GM19372 (cell line): ENCODE measurements around the gene NR5A1.

Source experiments
- ATAC-seq: cut with Tn5 transposase; IDR thresholded peaks from one replicate; pipeline ENCODE4 v1.9.1; 2021; ENCODE audit warnings: mild to moderate bottlenecking, low read depth, moderate library complexity; ENCODE audit not compliant: unreplicated experiment

NR5A1 gene

DNA sequence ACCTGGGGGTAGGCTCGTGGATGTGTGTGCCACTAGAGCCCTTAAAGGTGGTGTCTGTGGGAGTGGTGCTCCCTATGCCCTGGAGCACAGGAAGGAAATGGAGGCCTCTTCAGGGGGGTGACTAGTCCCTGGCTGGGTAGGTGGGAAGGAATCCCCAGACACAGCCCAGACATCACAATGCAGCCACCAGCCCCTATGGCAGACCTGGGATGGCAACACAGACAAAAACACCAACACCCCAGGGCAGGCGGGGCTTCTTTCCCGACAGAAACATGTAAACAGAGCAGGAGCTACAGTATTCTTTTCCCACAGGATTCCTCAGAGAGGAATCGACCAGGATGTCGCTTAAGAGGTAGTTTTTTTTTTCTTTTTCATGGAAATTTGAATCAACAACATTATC lies 10.4 kb upstream of the NR5A1 start:
- ATAC-seq: no peak

DNA sequence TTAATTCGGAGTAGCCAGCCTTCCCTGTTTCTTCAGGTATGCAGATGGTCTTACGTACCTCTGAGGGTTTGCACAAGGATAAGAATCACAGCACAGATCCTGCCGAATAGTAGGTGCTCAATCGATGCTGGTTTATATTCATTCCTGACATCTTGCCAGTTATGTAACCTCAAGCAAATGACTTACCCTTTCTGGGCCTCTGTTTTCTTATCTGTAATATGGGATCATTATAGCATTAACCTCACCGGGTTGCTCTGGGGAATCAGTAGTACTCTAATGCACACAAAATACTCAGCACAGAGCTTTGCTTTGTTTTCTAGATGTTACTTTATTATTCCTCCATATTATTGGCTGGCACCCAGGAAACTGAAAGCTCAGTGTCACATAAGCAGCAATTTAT lies 7.7 kb upstream of the NR5A1 start:
- ATAC-seq: no peak

DNA sequence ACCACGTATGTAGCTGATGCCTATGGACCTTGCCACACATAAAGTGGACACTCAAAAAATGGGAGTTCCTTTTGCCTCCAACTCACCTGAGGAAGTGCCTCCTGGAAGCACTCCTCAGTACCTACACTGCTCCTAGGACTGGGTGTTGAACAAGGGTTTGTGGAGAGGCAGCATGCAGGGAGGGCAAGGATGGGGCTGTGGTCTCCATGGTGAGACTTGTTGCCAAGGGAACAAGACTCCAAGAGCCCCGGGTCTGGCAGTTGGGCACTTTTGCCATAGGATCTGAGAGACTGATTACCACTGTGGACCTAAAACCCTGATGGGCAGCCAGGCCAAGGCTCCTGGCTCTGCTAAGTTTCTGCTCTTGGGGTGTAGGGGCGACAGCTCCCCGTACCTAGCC lies 6.9 kb upstream of the NR5A1 start:
- no peak for ATAC-seq

DNA sequence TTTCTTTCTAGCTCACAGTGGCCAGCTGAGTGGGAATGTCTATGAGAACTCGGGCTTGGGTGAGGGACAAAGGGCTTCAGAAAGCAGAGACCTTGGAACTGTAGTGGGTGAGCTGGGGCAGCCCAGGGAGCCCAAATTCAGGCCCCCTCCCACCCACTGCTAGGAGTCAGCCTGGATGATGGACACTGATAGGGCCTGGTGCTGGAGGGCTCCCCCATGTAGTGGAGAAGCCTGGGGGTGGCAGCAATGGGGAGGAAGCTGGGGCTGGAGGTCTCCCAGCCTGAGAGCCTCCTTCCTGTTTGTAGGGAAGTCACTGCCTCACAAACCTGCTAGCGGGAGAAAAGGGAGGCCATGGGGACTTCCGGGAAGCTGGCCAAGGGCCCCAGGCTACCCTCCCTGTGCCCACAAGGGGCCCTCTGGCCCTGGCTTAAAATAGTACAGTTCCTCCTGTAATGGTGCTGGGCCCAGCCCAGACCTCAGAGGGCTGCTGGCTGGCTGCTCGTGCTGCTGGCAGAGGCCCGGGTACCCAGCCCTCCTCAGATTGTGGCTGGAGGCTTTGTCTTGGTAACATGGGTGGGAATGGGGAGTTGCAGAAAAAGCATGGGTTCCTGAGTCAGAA lies 6.3 kb upstream of the NR5A1 start:
- no peak for ATAC-seq

DNA sequence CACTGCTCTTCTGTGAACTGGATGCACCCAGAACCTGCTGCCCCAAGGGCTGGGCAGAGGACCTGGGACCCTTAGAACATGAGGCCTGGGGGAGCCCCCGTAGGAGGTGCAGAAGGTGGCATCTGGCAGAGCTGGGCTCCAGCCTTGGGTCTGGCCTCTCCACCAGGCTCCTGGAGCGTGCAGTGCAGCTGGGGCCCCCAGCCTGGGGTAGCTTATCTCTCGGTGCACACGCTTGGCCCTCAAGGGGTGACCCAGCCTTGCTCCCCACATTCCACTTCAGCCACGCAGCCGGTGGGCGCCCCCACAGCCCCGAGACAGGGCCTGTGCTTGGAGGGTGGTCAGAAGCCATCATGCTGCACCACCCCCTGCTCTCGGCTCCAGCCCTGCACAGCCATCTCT lies 5.6 kb upstream of the NR5A1 start:
- ATAC-seq: no peak

DNA sequence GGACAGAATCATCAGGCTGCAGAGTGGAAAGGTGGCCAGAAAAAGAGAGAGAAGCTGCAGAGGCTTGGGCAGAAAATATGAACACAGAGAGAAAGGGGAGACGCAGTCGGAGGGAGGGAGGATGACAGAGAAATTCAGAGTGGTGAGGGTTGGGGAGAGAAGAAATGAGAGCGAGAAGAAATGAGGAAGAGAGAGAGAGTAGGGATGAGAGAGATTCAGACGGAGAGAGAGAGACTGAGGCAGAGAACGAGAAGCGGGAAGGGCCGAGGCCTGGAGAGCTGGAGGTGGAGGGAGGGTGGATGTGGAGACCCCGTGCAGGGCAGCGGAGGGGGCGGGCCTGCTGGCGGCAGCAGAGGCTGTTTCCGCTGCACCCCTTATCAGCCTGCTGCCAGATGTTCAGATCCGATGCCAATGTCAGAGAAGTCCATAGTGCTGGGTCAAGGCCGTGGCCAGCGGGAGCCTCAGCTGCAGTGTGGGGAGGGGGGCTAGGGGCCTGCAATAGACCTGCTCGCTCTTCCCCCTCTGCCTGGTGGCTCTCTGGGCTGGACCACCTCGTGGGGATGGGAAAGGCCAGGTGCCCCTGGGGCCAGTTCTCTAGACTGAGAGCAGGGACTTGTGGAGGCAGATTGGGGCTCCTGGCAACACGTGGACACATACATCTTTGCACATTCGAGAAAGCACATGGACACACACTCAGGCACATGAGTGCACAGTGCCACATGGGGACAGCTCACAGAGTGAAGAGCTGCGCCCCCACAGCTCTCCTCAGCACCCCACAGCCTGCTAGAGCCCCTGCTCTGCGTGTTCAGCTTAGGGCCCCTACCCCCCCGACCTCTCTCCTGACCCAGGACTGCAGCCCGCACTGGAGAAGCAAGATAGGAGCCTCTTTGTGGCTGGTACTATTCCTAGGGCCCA lies 4.9 kb upstream of the NR5A1 start:
- ATAC-seq: no peak

DNA sequence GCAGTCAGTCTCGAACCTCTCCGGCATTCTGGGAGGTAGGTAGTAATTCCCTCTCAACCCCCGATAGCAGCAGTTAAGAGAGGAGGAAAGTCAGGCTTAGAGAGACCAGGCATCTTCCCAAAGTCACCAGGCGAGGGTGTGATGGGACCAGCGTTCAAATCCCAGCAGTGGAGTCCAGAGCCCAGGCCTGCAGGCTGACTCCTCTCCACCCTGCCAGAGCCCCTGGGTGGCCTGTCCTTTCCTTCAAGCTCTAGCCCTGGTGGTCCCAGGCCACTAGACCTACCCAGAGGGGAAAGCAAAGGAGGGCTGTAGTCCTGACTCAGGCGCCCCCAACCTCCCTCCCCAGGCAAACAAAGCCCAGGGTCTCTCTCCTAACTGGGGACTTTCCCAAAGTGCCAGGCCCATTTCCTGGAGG lies 4.2 kb upstream of the NR5A1 start:
- no peak for ATAC-seq

DNA sequence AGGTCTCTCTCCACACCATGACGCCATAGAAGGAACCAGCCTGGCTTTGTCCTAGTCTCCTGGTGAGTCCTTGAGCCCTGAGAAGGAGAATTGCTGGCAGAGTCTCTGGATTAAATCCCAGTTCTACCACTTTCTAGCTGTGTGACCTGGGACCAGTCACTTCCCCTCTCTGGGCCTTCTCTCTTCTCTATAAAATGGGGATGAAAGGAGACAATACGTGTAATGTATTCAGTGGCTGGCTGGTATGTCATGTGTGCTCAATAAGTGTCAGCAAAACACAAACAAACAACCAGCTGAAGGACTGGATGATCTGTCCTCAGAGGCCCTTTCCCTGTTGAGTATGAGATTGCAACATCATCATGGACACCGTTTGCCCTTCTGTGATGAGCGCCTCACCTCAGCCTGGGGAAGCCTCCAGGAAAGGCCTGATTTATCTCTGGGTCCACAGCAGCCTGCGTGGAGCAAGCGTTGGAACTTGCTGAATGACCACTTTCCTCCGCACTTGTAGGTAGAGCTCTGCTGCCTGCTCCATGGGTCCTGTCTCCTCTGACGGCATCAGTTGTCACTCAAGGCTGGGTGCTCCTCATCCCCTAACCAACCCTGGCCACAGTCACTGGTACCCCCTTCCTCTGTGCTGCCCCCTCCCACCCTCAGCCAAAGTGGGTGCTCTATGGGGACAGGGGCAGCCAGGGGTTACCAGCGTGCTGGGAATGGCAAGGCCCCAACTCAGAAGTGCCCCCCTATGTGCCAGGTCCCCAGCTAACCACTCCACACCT lies 3.6 kb upstream of the NR5A1 start:
- no peak for ATAC-seq

DNA sequence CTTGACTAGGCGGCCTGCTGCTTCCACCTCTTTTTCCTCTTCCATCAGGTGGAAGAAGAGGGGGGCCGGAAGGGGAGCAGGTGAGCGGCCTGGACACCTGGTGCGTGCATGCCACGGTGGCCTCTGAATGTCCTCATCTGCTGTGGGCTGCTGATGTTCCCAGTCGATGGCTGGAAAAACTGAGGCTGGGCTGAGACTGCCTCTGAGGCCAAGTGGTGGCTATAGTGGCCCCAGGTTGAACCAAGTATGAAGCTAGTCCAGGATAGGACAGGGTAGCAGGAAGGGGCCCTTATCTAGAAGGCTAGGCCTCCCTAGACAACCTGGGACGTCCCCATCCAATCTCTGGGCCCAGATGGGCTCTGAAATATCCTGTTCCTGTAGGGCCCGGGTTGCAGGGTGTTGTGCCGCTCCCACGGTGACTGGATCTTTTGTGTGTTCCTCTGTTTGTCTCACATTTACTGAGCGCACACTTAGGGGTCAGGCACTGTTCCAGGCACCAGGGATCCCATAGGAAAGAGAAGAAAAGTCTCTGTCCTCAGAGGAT lies 753 bp upstream of the NR5A1 start:
- no peak for ATAC-seq

DNA sequence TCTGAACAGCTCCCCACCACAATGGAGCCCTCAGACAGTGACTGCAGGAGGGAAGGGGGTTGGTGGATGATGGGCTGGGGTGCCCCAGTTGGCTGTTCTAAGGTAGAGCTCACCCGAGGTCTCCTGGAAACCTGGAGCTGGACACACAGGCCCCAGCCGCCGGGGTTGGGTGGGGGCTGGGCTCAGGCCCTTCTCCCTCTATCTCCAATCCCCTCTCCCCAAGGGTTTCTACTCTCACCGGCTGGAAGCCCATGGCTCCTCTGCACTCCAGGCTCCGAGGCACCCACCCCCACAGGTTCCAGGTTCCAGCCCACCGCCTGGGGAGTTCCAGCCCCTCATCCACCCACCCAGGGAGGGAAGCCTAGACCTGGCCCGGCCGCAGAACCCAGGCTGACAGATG lies 766 bp downstream of the NR5A1 start:
- no peak for ATAC-seq

DNA sequence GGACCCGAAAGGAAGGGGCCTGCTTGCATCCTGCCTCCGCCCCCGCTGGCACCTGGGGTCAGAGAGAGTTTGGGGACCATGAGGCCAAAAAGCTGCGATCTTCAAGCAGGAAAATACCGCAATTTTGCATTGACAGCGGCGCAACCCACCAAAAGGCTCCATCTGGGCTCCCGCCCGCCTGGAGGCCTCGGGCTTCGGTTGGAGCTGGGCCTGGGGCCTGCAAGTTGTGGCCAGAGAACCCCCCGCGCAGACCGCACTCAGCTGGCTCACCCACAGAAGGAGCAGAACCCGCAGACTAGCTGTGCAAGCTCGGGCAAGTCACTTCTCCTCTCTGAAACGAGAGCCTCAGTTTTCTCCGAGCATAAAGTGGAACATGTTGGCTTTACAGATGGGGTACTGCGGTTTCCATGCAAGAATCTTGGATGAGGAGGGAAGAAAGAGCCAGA lies 1.3 kb downstream of the NR5A1 start:
- no peak for ATAC-seq

DNA sequence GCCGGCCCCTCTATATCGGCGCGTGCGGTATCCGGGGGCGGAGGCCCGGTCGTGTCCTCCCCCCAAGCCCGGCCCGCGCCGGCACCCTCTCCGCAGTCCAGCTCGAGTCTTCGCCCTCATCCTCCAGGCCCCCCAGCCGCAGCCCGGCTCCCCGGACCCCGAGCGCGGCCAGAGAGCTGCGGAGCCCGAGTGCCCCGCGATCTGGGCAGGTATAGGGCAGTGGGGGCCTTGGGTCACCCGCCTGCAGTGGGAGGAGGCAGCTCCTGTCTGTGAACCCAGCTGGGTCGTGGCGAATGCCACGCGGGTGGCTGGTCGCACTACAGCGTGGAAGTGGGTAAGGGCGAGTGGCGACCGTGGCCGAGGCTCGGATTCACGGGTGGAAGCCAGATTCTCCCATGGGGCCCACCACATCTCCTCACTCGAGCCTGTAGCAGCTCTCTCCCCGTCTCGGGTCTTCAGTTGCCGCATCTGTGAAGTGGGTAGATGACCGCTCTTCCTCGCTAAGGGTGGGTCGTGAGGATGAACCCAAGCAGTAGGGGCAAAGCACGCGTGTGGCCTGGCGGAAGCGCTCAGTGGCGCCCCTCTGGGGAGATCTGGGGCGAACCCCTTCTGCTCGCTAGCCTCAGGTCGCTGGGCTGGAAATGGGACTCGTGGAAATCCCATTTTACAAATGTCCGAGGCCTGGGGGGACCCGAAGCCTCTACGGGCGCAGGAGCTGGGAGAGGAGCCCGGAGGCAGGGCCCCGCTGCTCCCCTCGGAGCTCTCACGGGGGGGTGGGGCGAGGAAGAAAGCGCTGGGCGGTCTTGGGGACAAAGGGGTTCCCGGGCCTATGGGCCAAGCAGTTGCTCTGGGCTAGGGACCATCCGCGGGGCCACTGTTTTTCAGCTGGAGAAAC lies 1.9 kb downstream of the NR5A1 start:
- ATAC-seq: no peak

DNA sequence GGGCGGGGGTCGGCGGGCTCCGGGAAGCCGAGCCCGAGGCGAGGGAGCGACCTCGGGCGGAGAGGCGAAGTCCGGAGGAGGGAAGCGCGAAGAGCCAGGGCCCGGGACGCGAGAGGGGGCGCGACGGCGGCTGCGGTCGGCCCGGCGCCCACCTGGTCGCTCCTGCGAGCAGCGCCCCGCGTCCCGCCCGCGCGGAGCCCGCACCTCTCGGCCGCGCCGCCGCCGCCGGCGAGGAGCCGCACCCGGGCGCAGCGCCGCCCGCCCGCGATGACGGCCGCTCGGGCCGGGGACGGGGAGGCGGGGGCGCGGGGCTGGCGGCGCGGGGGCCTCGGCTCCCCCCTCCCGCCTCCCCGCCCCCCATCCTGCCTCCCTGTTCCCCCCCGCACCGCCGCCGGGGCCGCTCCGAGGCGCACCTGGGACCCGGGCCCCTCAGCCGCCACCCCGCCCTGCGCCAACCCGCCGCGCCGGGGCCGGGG lies 2.6 kb downstream of the NR5A1 start:
- ATAC-seq: no peak

DNA sequence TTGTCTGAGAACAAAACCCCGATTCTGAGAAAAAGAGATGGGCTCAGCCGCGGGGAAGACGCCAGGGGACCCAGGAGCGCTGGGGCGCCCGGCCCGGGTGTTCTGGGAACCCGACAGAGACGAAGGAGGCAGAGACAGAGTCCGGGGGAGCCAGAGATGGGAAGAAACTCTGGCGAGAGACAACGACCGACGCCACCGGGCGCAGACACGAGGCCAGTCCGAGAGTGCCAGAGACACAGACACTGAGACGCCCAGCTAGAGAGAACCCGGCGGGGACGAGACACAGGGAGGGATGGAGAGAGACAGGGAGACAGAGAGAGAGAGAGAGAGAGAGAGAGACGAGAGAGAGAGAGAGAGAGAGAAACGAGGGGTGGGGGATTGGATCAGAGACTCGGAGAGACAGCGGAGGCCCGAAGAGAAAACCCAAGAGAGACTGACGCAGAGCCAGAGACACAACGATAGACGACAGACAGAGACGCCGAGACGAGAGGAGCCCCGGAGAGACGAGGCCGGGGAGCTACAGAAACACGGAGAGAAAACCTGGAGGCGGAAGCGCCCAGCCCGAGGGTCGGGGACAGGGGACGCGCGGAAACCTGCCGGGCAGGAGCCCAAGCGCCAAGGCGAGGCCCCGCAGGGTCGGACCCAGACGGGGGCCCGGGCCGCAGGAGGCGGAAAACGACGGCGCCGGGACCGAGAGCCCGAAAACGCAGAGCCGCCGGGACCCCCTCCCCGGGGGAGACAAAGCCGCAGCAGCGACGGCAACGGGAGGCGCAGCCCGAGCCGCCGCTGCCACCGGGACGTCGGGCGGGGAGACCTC lies 3.3 kb downstream of the NR5A1 start:
- no peak for ATAC-seq

DNA sequence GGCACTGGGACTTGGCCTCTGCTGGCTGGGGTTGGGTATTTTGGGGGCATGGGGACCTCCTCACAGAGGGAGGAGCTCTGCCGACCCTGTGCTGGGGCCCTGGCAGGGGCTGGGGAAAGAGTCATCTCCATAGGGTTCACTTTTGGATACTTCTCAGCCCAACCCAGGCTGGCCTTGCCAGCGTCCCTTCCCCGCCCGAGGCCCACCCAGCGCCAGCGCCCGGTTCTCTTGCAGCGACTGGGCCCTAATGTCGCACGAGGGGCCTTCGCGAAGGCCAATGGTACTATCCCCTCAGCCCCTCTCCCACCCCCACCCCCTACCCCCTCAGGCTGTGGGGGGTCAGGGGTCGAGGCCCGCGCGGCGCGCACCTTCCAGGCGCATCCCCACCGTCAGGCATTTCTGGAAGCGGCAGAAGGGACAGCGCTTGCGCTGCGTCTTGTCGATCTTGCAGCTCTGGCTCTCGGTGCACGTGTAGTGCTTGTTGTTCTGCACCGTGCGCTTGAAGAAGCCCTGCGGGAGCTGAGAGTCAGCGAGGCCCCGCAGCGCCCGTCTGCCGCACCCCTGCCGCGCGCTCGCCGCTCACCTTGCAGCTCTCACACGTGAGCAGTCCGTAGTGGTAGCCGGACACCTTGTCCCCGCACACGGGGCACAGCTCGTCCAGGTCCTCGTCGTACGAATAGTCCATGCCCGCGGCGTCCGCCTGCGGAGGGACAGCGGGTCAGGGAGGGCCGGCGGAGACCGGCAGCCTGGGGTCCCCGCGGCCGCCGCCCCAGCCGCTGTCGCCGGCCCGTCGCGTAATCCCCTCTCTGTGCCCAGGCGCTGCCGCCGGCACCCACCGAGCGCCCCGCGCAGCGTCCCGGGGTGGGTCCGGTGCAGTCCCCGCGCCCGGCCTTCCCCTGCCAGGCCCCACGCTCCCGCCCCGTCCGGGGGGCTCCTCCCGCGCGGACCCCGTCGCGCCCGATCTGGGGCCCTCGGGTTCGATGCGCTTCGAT lies 4.2 kb downstream of the NR5A1 start:
- ATAC-seq: no peak

DNA sequence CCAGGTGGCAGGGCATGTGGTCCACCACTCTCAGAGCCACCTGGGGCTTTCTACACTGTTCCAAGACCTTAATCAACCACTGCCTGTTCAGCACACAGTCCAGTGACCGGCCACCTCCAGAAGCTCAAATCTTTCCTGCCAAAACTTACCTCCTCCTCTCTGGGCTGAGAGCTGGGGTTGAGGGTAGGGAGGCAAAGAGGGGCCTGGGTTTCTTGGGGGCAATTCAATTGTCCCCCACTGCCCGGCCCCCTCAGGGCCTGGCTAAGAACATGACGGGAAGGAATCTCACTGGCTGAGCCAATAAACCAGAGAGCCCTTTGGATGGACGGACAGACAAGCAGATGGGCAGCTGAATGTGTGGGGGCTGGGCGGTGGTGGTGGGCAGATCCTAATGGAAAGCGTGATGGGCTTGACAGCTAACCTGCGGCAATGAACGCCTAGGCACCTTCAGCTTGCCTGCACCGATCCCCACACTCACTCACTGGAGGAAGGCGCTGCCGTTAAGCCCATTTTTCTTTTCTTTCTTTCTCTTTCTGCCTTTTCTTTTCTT lies 5.4 kb downstream of the NR5A1 start:
- no peak for ATAC-seq

DNA sequence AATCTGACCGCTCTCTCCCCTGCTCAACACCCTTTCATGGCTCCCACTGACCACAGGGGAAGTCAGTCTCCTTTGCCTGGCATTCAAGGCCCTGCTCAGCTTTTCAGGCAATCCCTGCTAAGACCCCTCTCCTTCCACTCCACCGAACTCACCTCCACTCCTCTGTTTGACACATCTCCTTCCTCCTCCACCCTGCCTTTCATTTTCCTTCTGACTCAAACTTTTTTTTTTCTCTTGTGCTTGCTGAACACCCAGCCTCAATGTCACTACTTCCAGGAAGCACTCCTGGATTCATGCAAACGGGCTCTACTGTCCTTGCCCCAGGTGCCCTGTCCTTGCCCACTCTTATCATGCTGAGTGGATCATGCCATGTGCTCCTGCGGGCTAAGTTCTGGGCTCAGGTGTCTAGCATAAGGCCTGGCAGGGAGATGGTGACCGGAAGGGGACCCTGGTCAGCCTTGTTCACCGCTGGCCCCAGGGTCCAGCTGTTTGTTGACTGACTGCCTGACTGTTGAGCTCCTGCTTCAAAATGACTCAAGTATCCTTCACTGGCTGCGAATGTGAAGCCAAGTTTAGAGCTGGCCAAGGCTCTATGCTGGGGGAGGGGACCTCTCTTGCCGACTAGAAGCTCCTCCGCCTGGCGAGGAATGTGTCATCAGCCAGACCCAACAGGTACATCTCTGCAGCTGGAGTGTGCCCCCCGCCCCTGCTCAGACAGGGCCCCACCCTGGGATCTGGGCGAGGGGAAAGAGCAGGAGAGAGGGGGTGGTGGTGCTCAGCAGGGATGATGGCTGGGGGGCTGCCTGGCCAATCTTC lies 6.2 kb downstream of the NR5A1 start:
- ATAC-seq: no peak
